NCI-H2227 (cell line): Measurements from ENCODE around the gene PDE8A.

Experiments
- DNase-seq: peaks from one replicate; lab custom pipeline; 2025; ENCODE audit not compliant: unreplicated experiment; lab: John Stamatoyannopoulos, UW

The PDE8A gene

DNA sequence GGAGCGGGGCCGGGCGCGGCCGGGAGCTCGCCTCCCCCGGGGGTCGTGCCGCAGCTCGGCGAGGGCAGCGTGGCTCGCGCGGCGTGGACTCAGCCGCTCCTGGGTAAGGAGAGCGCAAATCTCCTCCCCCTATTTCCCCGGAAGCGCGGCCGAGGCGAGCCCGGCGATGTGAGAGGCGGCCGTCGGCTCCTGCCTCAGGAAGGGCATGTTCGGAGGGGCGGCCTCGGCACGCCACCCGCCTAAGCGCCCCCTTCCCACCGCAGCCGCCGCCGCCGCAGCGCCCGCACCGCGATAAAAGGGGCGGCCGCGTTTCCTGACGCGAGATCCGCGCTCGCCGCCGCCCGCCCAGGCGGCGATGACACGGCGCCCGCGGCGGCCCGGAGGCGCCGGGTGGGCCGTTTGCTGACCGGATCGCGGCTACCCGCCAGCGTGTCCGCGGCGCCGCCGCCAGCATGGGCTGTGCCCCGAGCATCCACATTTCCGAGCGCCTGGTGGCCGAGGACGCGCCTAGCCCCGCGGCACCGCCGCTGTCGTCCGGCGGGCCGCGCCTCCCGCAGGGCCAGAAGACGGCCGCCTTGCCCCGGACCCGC lies at the start of gene PDE8A:
Gene PDE8A (plus strand): TSS at position 146 of the 590 bp plus-strand sequence. CDS start 307 bp downstream, at position 453.
- DNase-seq, result peak; percentile 56

DNA sequence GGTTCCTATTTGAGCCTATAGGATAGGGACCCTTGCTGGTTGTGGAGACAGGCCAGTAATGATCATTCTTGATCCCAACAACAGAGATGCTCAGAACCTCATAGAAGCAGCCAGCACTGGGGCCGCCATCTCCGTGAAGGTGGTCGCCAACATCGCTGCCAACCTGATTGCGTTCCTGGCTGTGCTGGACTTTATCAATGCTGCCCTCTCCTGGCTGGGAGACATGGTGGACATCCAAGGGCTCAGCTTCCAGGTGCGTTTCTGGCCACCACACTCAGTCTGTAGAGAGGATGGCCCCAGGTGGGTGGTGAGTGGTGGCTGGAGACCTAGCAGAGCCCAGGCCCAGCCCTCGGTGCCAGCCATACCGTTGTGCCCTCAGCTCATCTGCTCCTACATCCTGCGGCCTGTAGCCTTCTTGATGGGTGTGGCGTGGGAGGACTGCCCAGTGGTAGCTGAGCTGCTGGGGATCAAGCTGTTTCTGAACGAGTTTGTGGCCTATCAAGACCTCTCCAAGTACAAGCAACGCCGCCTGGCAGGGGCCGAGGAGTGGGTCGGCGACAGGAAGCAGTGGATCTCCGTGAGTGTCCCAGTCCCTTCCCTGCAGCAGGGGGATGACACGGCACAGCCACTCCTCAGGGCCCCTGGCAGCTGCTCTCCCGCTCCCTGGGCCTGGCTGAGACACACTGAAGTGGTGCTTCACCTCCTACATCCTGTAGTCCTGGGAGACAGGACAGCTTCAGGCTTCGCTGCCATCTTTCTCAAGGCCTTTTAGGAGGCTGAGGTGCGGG lies 46.5 kb upstream of the PDE8A start:
- no peak for DNase-seq

DNA sequence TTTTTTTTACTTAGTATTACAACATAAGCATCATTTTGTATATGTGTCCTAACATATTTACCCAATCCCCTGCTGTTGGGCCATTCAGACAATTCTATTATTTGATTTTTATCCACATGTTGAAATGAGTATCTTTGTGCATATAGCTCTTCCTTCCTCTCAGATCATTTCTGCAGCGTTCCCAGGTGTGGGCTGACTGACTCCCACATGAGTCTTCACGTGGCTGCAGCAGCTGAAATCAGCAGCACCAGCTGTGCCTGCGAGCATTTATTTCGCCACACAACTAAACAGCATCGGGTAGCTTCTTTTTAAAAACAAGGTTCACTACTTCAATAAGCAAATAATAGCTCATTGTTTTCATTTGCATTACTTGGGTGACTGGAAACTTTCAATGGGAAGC lies 44.5 kb upstream of the PDE8A start:
- DNase-seq, result peak; percentile 22

DNA sequence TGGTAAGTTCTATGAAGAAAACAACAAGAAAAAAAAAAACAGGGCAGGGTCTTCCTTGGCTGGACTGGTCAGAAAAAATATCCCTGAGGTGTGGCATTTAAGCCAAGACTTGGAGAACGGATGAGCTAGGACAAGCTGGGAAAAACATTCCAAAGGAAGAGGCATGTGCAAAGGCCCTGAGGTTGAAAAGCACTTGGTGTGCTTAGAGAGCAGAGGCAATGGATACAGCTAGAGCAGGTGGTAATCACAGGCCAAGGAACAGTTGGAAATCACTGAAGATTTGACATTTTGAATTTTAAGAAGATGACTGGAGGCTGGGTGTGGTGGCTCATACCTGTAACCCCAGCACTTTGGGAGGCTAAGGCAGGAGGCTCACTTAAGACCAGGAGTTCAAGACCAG lies 42.9 kb upstream of the PDE8A start:
- no peak for DNase-seq

GRCh38 chr15:84940399-84940798 lies 41.3 kb upstream of the PDE8A start:
- no peak for DNase-seq

GRCh38 chr15:84942456-84942855 lies 39.2 kb upstream of the PDE8A start:
- DNase-seq, result no peak

DNA sequence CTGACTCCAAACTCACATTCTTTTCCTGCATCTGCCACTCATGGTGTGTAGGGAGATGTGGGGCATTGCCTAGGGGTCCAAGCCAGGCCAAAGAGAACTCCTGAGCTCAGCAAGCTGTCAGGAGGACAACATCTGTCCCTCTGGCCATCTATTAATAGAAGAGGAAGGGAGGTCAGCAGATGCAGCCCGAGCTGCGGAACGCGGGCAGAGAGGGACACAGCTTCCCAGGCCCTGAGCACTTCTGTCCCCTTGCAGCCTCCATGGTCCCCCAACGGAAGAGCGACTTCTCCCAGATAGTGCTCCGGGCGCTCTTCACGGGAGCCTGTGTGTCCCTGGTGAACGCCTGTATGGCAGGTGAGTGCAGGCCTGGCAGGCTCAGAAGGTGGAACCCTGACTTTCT lies 37.3 kb upstream of the PDE8A start:
- DNase-seq, result no peak

DNA sequence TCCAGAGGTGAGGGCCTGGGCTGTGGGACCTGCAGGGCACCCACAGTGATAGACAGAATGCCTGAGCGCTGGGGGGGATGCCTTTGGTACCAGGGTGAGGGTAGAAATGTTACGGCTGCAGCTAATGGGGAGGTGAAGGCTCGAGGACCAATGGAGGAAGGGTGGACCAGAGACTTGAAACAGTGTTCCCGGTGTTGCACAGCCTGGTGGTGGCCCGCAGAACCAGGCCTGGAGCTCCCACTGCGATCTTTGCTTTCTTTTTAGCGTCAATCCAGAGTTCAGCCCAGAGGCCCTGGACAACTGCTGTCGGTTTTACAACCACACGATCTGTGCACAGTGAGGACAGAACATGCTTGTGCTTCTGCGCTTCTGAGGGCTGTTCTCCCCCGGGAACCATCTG lies 36.8 kb upstream of the PDE8A start:
- DNase-seq, result no peak

- no peak for DNase-seq
Measured at GRCh38 chr15:84946772-84947489, 34.7 kb upstream of the PDE8A start.

GRCh38 chr15:84947947-84948830 lies 33.5 kb upstream of the PDE8A start:
- DNase-seq, result no peak

- DNase-seq, result no peak
Measured at GRCh38 chr15:84949043-84949442, 32.6 kb upstream of the PDE8A start.

DNA sequence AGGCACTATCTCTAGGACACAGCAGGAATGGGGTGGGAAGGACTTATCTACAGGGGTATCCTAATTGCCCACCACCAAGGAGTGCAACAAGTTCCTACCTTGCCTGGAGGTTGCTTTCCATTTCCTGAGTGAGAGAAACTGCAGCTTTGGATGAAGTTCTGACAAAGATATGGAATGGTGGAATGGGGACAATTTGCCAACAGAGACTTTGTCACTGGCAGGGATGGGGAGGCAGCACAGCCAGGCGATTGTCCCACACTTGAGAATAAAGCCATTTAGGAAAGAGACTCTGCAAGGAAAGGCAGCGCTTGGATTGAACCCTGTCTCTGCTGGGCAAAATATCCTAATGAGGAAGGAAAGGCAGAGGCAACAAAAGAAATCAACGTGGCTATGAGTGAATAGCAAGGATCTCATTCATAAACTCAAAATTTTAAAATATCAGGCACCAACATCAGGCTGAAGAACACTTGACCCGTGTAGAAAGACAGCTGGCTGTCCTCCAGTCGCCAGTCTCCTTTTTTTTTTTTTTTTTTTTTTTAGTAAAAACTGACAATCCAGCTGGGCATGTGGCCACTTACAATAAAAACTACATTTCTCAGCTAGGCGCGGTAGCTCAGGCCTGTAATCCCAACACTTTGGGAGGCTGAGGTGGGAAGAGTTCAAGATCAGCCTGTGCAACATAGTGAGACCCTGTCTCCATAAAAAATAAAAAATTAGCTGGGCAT lies 31.6 kb upstream of the PDE8A start:
- no peak for DNase-seq

DNA sequence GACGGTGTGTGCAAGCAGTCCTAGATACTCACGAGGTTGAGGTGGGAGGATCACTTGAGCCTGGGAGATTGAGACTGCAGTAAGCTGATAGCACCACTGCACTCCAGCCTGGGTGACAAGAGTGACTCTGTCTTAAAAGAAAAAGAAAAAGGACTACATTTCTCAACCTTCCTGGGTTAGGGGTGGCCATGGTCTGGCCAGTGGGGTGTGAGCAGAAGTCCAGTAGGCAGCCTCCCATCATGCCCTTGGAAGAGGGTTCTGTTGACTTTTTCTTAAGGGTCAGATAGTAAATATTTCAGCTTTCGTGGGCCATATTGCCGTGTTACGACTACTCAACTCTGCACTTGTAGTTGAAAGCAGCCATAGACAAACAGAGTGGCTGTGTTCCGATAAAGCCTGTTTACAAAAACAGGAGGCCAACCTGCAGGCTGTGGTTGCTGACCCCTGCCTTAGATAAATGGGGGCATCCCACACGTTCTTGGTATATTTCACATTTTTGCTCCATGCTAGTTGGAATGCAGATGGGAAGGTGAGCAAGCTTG lies 31.0 kb upstream of the PDE8A start:
- DNase-seq, result no peak

- DNase-seq, result no peak
Measured at GRCh38 chr15:84951736-84952135, 29.9 kb upstream of the PDE8A start.

DNA sequence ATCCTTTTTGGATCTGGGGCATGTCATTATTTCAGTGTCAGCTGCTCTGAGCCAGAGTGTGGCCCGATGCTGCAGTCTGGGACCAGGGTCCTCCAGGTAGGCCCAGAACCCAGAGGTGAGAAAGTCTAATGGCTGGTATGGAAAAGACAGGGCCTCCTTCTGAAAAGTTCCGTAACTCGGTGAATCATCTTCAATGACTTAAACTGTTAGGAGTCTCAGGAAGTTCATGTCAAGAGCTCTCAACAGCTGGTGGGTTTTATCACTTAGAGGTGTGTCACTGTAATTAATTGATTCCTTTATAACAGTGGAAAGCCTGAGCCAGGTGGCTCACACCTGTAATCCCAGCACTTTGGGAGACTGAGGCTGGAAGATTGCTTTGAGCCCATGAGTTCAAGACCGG lies 28.5 kb upstream of the PDE8A start:
- DNase-seq, result no peak

DNA sequence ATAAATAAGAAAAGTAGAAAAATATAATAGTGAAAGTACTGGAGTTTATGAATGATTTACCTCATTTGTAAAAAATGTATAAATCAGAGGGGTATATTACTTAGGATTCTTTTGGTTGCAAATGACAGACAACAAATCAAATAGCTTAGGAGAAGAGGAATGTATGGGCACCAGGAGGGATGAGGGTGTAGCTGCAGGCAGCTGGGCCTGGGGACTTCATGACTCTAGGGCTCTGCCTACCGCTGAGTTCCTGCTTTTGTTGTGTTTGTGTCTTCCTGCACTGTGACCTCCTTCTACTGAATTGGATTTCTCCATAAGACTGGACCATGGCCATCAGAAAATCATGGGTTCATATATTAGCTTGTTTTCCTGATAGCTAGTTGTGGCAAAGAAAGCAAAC lies 27.9 kb upstream of the PDE8A start:
- no peak for DNase-seq

GRCh38 chr15:84955089-84955848 lies 26.4 kb upstream of the PDE8A start:
- DNase-seq, result peak; percentile 61

GRCh38 chr15:84956199-84956598 lies 25.5 kb upstream of the PDE8A start:
- DNase-seq, result no peak

DNA sequence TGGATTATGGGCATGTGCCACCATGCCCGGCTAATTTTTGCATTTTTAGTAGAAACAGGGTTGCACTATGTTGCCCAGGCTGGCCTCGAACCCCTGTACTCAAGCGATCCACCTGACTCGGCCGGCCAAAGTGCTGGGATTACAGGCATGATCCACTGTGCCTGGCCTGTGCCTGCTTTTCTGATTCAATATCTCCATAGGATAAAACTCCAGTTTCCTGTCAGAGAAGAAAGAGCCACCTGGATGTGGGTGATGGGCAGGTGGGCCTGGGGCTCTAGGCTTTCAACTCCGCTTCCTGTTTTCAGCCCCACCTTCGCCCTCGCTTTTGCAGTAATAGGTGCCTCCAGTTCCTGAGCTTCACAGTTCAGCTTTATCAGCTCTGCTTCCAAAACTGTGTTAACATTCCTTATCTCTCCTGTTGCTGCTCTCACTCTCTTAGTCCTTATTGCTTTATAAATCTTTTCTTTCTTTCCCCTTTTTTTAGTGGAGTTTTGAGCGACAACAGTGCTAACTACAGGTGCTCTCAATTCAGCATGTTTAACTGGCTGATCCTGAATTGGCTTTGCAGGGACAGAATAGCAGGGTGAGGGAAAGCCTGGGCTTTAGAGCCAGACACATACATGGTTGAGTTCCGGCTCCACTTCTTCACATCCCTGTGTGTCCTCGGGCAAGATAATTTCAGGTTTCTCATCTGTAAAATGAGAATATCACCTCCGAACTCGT lies 21.1 kb upstream of the PDE8A start:
- no peak for DNase-seq
